H1 (cell line): ENCODE results near the gene KRR1. TPM values are rescaled to one million over a fixed set of nuclear protein-coding genes. Genes with fewer than 3 reads are reported as not detected.

Source experiments
- CTCF ChIA-PET: fragments of 300-600 bp; sonication (Branson Sonifier 250); formaldehyde crosslinking; loops from one replicate; lab custom pipeline; 2021; ENCODE audit not compliant: partially characterized antibody; lab: Charles Lee
- POLR2A ChIA-PET: fragments of 300-600 bp; sonication (Branson Sonifier 250); formaldehyde crosslinking; loops from one replicate; lab custom pipeline; 2021; ENCODE audit warnings: inconsistent platforms; ENCODE audit not compliant: partially characterized antibody; lab: Charles Lee
- DNase-seq, 2 experiments: peaks; one replicate each; pipeline versions ENCODE4 v3.0.0 to v3.0.0-alpha.2; 2010 to 2022; ENCODE audit warnings: low spot score in 2 of 2, low read depth in 1 of 2, mixed read lengths in 1 of 2
- FAIRE-seq: peaks from 2 replicates; lab custom pipeline; 2011; peaks lifted over from hg19 to GRCh38; lab: Jason Lieb, UNC
- H2AFZ ChIP-seq: 2 replicates; pipeline ENCODE4 v1.8.1; 2012; ENCODE audit warnings: low read length, inconsistent platforms
- H2AK5ac ChIP-seq: 2 replicates; pipeline ENCODE4 v1.6.1; 2013; ENCODE audit warnings: low read depth, low read length
- H2BK120ac ChIP-seq: replicated peaks from 2 replicates; pipeline ENCODE3; 2013; ENCODE audit warnings: low read depth, low read length, inconsistent platforms
- H2BK12ac ChIP-seq: 2 replicates; pipeline ENCODE4 v1.6.1; 2013; ENCODE audit warnings: low read depth, low read length
- H2BK15ac ChIP-seq: 2 replicates; pipeline ENCODE4 v1.6.1; 2013; ENCODE audit warnings: low read length
- H2BK20ac ChIP-seq: 2 replicates; pipeline ENCODE4 v1.6.1; 2013; ENCODE audit warnings: low read length
- H2BK5ac ChIP-seq: 2 replicates; pipeline ENCODE4 v1.6.1; 2013; ENCODE audit warnings: low read depth, low read length
- H3K14ac ChIP-seq: 2 replicates; pipeline ENCODE4 v1.6.1; 2013; ENCODE audit warnings: inconsistent platforms; ENCODE audit not compliant: insufficient read length
- H3K18ac ChIP-seq: 2 replicates; pipeline ENCODE4 v1.6.1; 2013; ENCODE audit warnings: low read length; ENCODE audit errors: extremely low read depth
- H3K23ac ChIP-seq: 2 replicates; pipeline ENCODE4 v1.6.1; 2013; ENCODE audit warnings: inconsistent platforms; ENCODE audit not compliant: insufficient read length
- H3K23me2 ChIP-seq: 2 replicates; pipeline ENCODE4 v1.6.1; 2013; ENCODE audit warnings: low read depth, low read length
- H3K27ac ChIP-seq: 2 replicates; pipeline ENCODE4 v1.6.1; 2011; ENCODE audit warnings: low read depth, low read length, inconsistent platforms
- H3K27me3 ChIP-seq, 4 experiments: replicated peaks in 1 of 4; 1 replicate in 1 of 4; 2 replicates in 3 of 4; pipeline versions ENCODE4 v1.6.1 to v1.8.1; 2011 to 2013; ENCODE audit warnings: low read length in 3 of 4, mild to moderate bottlenecking in 3 of 4, inconsistent platforms in 2 of 4, mixed read lengths in 2 of 4, moderate library complexity in 1 of 4; ENCODE audit not compliant: control insufficient read depth in 3 of 4, insufficient read depth in 3 of 4; ENCODE audit errors: extremely low read depth in 1 of 4
- H3K36me3 ChIP-seq, 4 experiments: 2 replicates each; pipeline versions ENCODE4 v1.6.1 to v1.8.1; 2011 to 2013; ENCODE audit warnings: mild to moderate bottlenecking in 4 of 4, low read length in 3 of 4, moderate library complexity in 2 of 4, control low read depth in 1 of 4, inconsistent platforms in 1 of 4; ENCODE audit not compliant: insufficient read depth in 4 of 4, control insufficient read depth in 2 of 4
- H3K4ac ChIP-seq: replicated peaks from 2 replicates; pipeline ENCODE3; 2013; ENCODE audit warnings: low read length, low read depth, mixed read lengths, inconsistent platforms; ENCODE audit not compliant: insufficient read length
- H3K4me1 ChIP-seq, 4 experiments: replicated peaks in 1 of 4; 1 replicate in 1 of 4; 2 replicates in 3 of 4; pipeline versions ENCODE4 v1.6.1 to v1.8.1; 2011 to 2013; ENCODE audit warnings: low read length in 3 of 4, inconsistent platforms in 2 of 4, mixed read lengths in 1 of 4; ENCODE audit not compliant: insufficient read depth in 4 of 4, control insufficient read depth in 3 of 4
- H3K4me2 ChIP-seq, 2 experiments: 2 replicates each; pipeline versions ENCODE4 v1.6.1 to v1.8.1; 2011 to 2013; ENCODE audit warnings: low read depth in 2 of 2, low read length in 2 of 2, control low read depth in 1 of 2, inconsistent platforms in 1 of 2, mild to moderate bottlenecking in 1 of 2; ENCODE audit not compliant: insufficient read depth in 1 of 2
- H3K4me3 ChIP-seq, 4 experiments: fragments of 200-600, 300-600 bp in 1 of 4; sonication (generic), shearing (Covaris generic), sonication (Bioruptor Twin) in 1 of 4; 2 replicates each; pipeline versions ENCODE4 v1.5.1 to v1.8.1; 2011 to 2016; ENCODE audit warnings: low read length in 4 of 4, low read depth in 3 of 4, control low read depth in 2 of 4, inconsistent platforms in 2 of 4, mild to moderate bottlenecking in 2 of 4, mixed read lengths in 1 of 4, moderate library complexity in 1 of 4; ENCODE audit not compliant: insufficient read depth in 2 of 4; ENCODE audit errors: extremely low read depth in 1 of 4
- H3K56ac ChIP-seq: replicated peaks from 2 replicates; pipeline ENCODE3; 2013; ENCODE audit warnings: low read depth, mild to moderate bottlenecking, mixed read lengths, low read length, inconsistent platforms; ENCODE audit not compliant: insufficient read length
- H3K79me1 ChIP-seq: 2 replicates; pipeline ENCODE4 v1.6.1; 2013; ENCODE audit warnings: low read depth, low read length, control low read depth
- H3K79me2 ChIP-seq, 2 experiments: 2 replicates each; pipeline versions ENCODE4 v1.6.1 to v1.8.1; 2012 to 2013; ENCODE audit warnings: low read length in 2 of 2, mild to moderate bottlenecking in 2 of 2, inconsistent platforms in 1 of 2; ENCODE audit not compliant: insufficient read depth in 2 of 2, control insufficient read depth in 1 of 2
- H3K9ac ChIP-seq, 4 experiments: replicated peaks in 1 of 4; 1 replicate in 1 of 4; 2 replicates in 3 of 4; pipeline versions ENCODE4 v1.6.1 to v1.8.1; 2011 to 2013; ENCODE audit warnings: low read depth in 3 of 4, low read length in 3 of 4, control low read depth in 2 of 4, mild to moderate bottlenecking in 2 of 4, moderate library complexity in 2 of 4, inconsistent platforms in 1 of 4; ENCODE audit errors: extremely low read depth in 1 of 4
- H3K9me3 ChIP-seq, 2 experiments: 2 replicates each; pipeline versions ENCODE4 v1.6.1 to v1.8.1; 2012 to 2013; ENCODE audit warnings: mild to moderate bottlenecking in 2 of 2, moderate library complexity in 2 of 2, control low read depth in 1 of 2, inconsistent platforms in 1 of 2, low read depth in 1 of 2, low read length in 1 of 2, mixed read lengths in 1 of 2; ENCODE audit not compliant: insufficient read depth in 2 of 2
- H4K20me1 ChIP-seq, 2 experiments: replicated peaks in 1 of 2; 2 replicates each; pipeline versions ENCODE3 to v1.8.1; 2011 to 2013; ENCODE audit warnings: inconsistent platforms in 2 of 2, low read length in 2 of 2, mild to moderate bottlenecking in 1 of 2; ENCODE audit not compliant: insufficient read depth in 2 of 2, control insufficient read depth in 1 of 2
- H4K5ac ChIP-seq: 2 replicates; pipeline ENCODE4 v1.6.1; 2013; ENCODE audit warnings: low read length, low read depth, mixed read lengths, inconsistent platforms; ENCODE audit not compliant: insufficient read length
- H4K8ac ChIP-seq: 2 replicates; pipeline ENCODE4 v1.8.0; 2013; ENCODE audit warnings: mild to moderate bottlenecking, moderate library complexity, low read length, inconsistent platforms; ENCODE audit not compliant: insufficient read depth; ENCODE audit errors: extremely low read depth
- H4K91ac ChIP-seq: replicated peaks from 2 replicates; pipeline ENCODE3; 2013; ENCODE audit warnings: low read length, mixed read lengths, inconsistent platforms; ENCODE audit not compliant: insufficient read length
- ATF2 ChIP-seq: IDR thresholded peaks from 2 replicates; pipeline ENCODE4 v1.6.1; 2012; ENCODE audit warnings: low read length, inconsistent platforms
- CHD1 ChIP-seq: IDR thresholded peaks from 2 replicates; pipeline ENCODE4 v1.6.1; 2012; ENCODE audit warnings: low read depth, low read length, improper control_type of control experiment
- CHD2 ChIP-seq: IDR thresholded peaks from 2 replicates; pipeline ENCODE4 v1.6.1; 2012; ENCODE audit warnings: low read length, improper control_type of control experiment
- EGR1 ChIP-seq: IDR thresholded peaks from 2 replicates; pipeline ENCODE4 v1.6.1; 2011; ENCODE audit warnings: low read depth, low read length, borderline replicate concordance
- HDAC6 ChIP-seq: IDR thresholded peaks from one replicate; pipeline ENCODE4 v1.7.1; 2012; ENCODE audit warnings: low read depth, mild to moderate bottlenecking, inconsistent platforms, low read length, moderate library complexity
- POLR2AphosphoS5 ChIP-seq: IDR thresholded peaks from 2 replicates; pipeline ENCODE4 v1.6.1; 2011; ENCODE audit warnings: low read depth, low read length
- POU5F1 ChIP-seq: IDR thresholded peaks from 2 replicates; pipeline ENCODE4 v1.6.1; 2011; ENCODE audit warnings: low read depth, mild to moderate bottlenecking, low read length, moderate library complexity
- RAD21 ChIP-seq, 2 experiments: IDR thresholded peaks in 1 of 2; conservative IDR thresholded peaks in 1 of 2; 2 replicates each; pipeline ENCODE4 v1.6.1; 2011; ENCODE audit warnings: low read depth in 2 of 2, low read length in 2 of 2, improper control_type of control experiment in 1 of 2, inconsistent platforms in 1 of 2, mild to moderate bottlenecking in 1 of 2, moderate library complexity in 1 of 2
- SP1 ChIP-seq: IDR thresholded peaks from 2 replicates; pipeline ENCODE4 v1.6.1; 2011; ENCODE audit warnings: low read depth, low read length
- SUZ12 ChIP-seq: fragments of 200-600 bp; sonication (generic); IDR thresholded peaks from 2 replicates; pipeline ENCODE4 v1.6.1; 2012; ENCODE audit warnings: mild to moderate bottlenecking, inconsistent platforms, low read length, moderate library complexity, mixed read lengths
- TAF1 ChIP-seq: IDR thresholded peaks from 2 replicates; pipeline ENCODE4 v1.6.1; 2011; ENCODE audit warnings: mild to moderate bottlenecking, low read depth, low read length
- WGBS, 2 experiments: shearing (Covaris generic) in 1 of 2; methylation state at CpG; one replicate each; pipeline versions ENCODE4 v1.1.6 to v1.1.7; 2013 to 2015; ENCODE audit warnings: low lambda C conversion rate in 2 of 2, mixed read lengths in 2 of 2, inconsistent platforms in 1 of 2, low coverage in 1 of 2, missing lambda C conversion rate in 1 of 2; ENCODE audit not compliant: insufficient replicate concordance in 2 of 2, insufficient coverage in 1 of 2, insufficient read length in 1 of 2; ENCODE audit errors: extremely low coverage in 1 of 2, missing lambda C conversion rate in 1 of 2; 5-methylcytosine and 5-hydroxymethylcytosine counted together
- polyA plus RNA-seq, 7 experiments: library from polyadenylated mRNA; depleted of rRNA in 3 of 7; stranded (reverse) in 5 of 7; unstranded in 2 of 7; fragments of >200 nt in 5 of 7; fragments of 200-250 nt in 2 of 7; gene quantifications; 1 replicate in 5 of 7; 2 replicates in 1 of 7; 4 replicates in 1 of 7; pipeline versions ENCODE4 v1.2.1 to v1.2.3, GENCODE V29; 2011 to 2013; ENCODE audit warnings: missing spikeins in 2 of 7, mixed read lengths in 2 of 7
- total RNA-seq: library from RNA; stranded (reverse); fragmentation: NEBNext Ultra II Directional; extraction: Animal tissue kit (Norgen Biotek cat#: 25700); gene quantifications from 2 replicates; pipeline ENCODE4 v1.2.1, GENCODE V29; 2021

The KRR1 gene
- total and polyA plus RNA-seq, 2 of the 8 experiments (the other 6 are each of a cell fraction or from before 2014, with no cell fraction given), result 6.1 to 80.1 TPM

DNA sequence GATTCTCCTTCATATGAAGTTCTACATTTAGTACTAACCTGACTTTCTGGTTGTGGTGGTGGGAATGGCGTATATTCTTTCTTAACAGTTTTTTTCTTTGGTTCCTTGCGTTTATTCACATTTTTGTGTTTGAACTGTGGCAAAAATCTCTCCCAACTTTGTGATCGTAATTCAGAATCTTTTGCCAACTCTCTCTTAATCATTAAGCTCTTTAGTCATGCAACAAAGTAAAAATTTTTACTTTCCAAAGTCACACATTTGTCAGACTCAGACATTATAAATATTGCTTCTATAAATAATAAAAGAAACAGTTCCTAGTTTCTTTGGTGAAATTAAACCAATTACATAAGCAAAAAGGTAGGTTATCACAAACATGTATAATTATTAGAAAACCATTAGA, 7.5 kb downstream of the KRR1 start:
- H3K36me3 ChIP-seq, result peaks cover 17 to 78% (median 34%) of the 10 kb centered on the region in 4 experiments
- H2AK5ac ChIP-seq, result no peak overlapping the region
- peaks cover 0 to 24% of the 10 kb centered on the region in 2 experiments; a peak in 2 of 4 replicates for H3K79me2 ChIP-seq
- H3K56ac ChIP-seq, result no peak overlapping the region
- no peak overlapping the region for H3K4me2 ChIP-seq
- H4K91ac ChIP-seq, result no peak overlapping the region
- no peak overlapping the region for H4K8ac ChIP-seq
- H2BK20ac ChIP-seq, result no peak overlapping the region
- H2BK5ac ChIP-seq, result no peak overlapping the region
- no peak overlapping the region for H3K4ac ChIP-seq
- no peak for DNase-seq
- H3K18ac ChIP-seq, result no peak overlapping the region
- H2BK120ac ChIP-seq, result no peak overlapping the region
- no peaks in the 10 kb centered on the region for H3K4me1 ChIP-seq
- no peaks in the 10 kb centered on the region for H3K23me2 ChIP-seq
- peaks cover 2% of the 10 kb centered on the region in 2 experiments for H4K20me1 ChIP-seq
- no peak overlapping the region for H2AFZ ChIP-seq
- POLR2A ChIA-PET, result no interaction called here
- H3K9me3 ChIP-seq, result no peaks in the 10 kb centered on the region
- no peak overlapping the region for H3K4me3 ChIP-seq
- no peak overlapping the region for H2BK15ac ChIP-seq
- no peak overlapping the region for H3K27ac ChIP-seq
- H3K14ac ChIP-seq, result no peak overlapping the region
- H4K5ac ChIP-seq, result no peak overlapping the region
- FAIRE-seq, result no peak
- WGBS, 2 experiments, result 92% methylated on average over 3 of the region's 3 CpGs; no CpG with 5 or more reads in 1 of the 2 experiments
- H3K9ac ChIP-seq, result no peak overlapping the region
- H3K23ac ChIP-seq, result no peak overlapping the region
- no peaks in the 10 kb centered on the region for H3K27me3 ChIP-seq
- no peak overlapping the region for H2BK12ac ChIP-seq
- CTCF ChIA-PET, result interaction anchor here (5.2 kb wide), 1 partner anchor 19 kb away, joined by 40 read pairs; no protein-coding TSS in a partner anchor
- no peaks in the 10 kb centered on the region for H3K79me1 ChIP-seq
- TF ChIP-seq HDAC6, result no peak
- TF ChIP-seq SP1, result no peak
- TF ChIP-seq EGR1, result no peak
- no peak for TF ChIP-seq TAF1
- no peak for TF ChIP-seq POLR2AphosphoS5
- no peak for TF ChIP-seq RAD21 (IDR thresholded peaks at IDR 0.05 in 1 of 2, conservative IDR thresholded peaks at IDR 0.05 in 1 of 2; ENCODE audit: low read depth in 2 of 2, low read length in 2 of 2)
- TF ChIP-seq SUZ12, result no peak
- TF ChIP-seq POU5F1, result no peak
- TF ChIP-seq CHD1, result no peak
- TF ChIP-seq CHD2, result no peak
- no peak for TF ChIP-seq ATF2
